ENCODE results near the gene PRIM2. TPM values are rescaled to one million over a fixed set of nuclear protein-coding genes. Genes with fewer than 3 reads are reported as not detected.
"Not testable (repeated sequence)": the region's sequence is repeated elsewhere in the genome, so short reads cannot be mapped to it uniquely, and the experiment has no call there.

Gene PRIM2
- polyA plus RNA-seq, 1 donor: 9.5 TPM

DNA sequence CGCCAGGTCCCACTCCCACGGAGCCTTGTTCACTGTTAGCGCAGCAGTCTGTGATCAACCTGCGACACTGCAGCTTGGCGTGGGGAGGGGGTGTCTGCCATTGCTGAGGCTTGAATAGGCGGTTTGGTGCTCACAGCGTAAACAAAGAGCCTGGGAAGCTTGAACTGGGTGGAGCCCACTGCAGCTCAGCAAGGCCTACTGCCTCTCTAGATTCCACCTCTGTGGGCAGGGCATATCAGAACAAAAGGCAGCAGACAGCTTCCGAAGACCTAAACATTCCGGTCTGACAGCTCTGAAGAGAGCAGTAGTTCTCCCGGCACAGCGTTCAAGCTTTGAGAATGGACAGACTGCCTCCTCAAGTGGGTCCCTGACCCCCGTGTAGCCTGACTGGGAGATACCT is 29.3 kb upstream of the PRIM2 start:
- no CpG with 5 or more reads among the region's 12 CpGs for WGBS (ENCODE audit: insufficient coverage, low lambda C conversion rate)
- not testable (repeated sequence) for H3K4me1 ChIP-seq (ENCODE audit: control insufficient read depth, insufficient read depth, low read length); H3K9me3 ChIP-seq (ENCODE audit: control insufficient read depth, low read depth, low read length); H3K36me3 ChIP-seq (ENCODE audit: control insufficient read depth, insufficient read depth, low read length); H3K27ac ChIP-seq (ENCODE audit: low read length); H3K4me3 ChIP-seq (ENCODE audit: low read length); H3K27me3 ChIP-seq (ENCODE audit: control insufficient read depth, insufficient read depth, low read length)
- DNase-seq: peak in 1 of 2 donors; percentile 17

DNA sequence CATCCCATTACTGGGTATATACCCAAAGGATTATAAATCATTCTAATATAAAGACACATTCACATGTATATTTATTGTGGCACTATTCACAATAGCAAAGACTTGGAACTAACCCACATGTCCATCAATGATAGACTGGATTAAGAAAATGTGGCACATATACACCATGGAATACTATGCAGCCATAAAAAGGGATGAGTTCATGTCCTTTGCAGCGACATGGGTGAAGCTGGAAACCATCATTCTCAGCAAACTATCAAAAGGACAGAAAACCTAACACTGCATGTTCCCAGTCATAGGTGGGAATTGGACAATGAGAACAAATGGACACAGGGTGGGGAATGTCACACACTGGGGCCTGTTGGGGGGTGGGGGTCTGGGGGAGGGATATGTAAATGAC is 24.0 kb upstream of the PRIM2 start:
- H3K9me3 ChIP-seq (ENCODE audit: control insufficient read depth, low read depth, low read length); H3K27me3 ChIP-seq (ENCODE audit: control insufficient read depth, insufficient read depth, low read length); H3K4me3 ChIP-seq (ENCODE audit: low read length); H3K36me3 ChIP-seq (ENCODE audit: control insufficient read depth, insufficient read depth, low read length); H3K4me1 ChIP-seq (ENCODE audit: control insufficient read depth, insufficient read depth, low read length); H3K27ac ChIP-seq (ENCODE audit: low read length); DNase-seq: not testable (repeated sequence)
- no CpG with 5 or more reads among the region's 1 CpG for WGBS (ENCODE audit: insufficient coverage, low lambda C conversion rate)

DNA sequence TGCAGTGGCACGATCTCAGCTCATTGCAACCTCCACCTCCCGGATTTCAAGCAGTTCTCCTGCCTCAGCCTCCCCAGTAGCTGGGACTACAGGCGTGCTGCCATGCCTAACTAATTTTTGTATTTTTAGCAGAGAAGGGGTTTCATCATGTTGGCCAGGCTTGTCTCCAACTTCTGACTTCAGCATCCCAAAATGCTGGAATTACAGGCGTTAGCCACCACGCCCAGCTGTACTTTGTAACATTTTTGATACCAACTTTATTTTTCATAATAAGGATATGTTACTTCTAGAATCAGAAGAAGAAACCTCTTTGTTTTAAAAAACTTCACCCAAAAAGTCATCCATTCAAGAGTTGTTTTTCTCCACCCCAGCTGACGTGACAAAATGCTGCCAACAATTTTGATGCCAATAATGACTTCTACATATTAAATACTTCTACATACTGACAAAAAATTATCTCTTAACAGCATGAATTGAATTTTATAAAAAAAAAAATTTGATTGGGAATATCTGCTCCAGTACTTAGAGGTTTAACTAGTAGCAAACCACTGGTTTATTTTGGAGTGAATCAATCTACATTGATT is 22.5 kb upstream of the PRIM2 start:
- no peak for DNase-seq
- Histone ChIP-seq H3K9me3 (ENCODE audit: control insufficient read depth, low read depth, low read length) (no peaks in the 10 kb centered on the region), H3K36me3 (ENCODE audit: control insufficient read depth, insufficient read depth, low read length) (no peaks in the 10 kb centered on the region), H3K4me3 (ENCODE audit: low read length) (no peak overlapping the region), H3K4me1 (ENCODE audit: control insufficient read depth, insufficient read depth, low read length) (no peaks in the 10 kb centered on the region), H3K27ac (ENCODE audit: low read length) (no peak overlapping the region), H3K27me3 (ENCODE audit: control insufficient read depth, insufficient read depth, low read length) (no peaks in the 10 kb centered on the region)
- WGBS (ENCODE audit: insufficient coverage, low lambda C conversion rate): 33% methylated on average over 1 of the region's 6 CpGs

DNA sequence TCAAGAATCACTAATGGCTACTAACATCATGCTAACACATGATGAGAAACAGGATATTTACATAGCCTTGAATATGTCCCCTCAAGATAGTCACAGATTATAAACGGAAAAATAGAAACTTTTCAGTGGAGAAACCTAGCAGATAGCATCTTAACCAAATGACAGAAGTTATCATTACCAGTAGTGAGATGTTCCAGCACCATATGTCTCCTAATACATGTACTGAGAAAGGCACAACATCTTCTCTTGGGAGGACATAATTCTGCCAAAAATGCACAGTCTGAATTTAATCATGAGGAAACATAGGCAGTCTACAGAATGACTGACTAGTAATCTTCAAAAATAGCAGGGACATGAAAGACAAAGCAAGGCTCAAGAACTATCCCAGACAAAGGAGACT is 19.9 kb upstream of the PRIM2 start:
- Histone ChIP-seq H3K27ac (ENCODE audit: low read length) (no peak overlapping the region), H3K9me3 (ENCODE audit: control insufficient read depth, low read depth, low read length) (no peaks in the 10 kb centered on the region), H3K36me3 (ENCODE audit: control insufficient read depth, insufficient read depth, low read length) (no peaks in the 10 kb centered on the region), H3K4me3 (ENCODE audit: low read length) (no peak overlapping the region), H3K4me1 (ENCODE audit: control insufficient read depth, insufficient read depth, low read length) (no peaks in the 10 kb centered on the region), H3K27me3 (ENCODE audit: control insufficient read depth, insufficient read depth, low read length) (no peaks in the 10 kb centered on the region)
- no peak for DNase-seq
- WGBS (ENCODE audit: insufficient coverage, low lambda C conversion rate): no CpG with 5 or more reads among the region's 1 CpG

DNA sequence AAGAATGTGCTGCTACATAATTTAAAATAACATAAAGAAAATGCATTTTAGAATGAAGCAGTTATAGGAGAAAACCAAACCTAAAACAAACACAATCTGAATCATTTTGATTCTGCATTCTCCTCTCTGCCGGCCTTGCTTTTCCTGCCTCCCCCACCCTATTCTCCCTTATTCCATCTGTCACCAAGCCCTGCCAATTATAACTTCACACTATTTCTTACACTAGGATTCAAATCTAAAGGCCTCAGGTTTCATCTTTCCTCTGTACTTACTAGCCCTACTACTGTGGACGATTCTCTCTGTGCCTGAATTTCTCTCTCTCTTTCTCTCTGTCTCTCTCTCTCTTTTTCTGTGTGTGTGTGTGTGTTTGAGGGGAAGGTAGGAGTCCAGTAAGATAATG is 18.7 kb upstream of the PRIM2 start:
- H3K9me3 ChIP-seq (ENCODE audit: control insufficient read depth, low read depth, low read length): no peaks in the 10 kb centered on the region
- H3K36me3 ChIP-seq (ENCODE audit: control insufficient read depth, insufficient read depth, low read length): no peaks in the 10 kb centered on the region
- DNase-seq: no peak
- H3K4me1 ChIP-seq (ENCODE audit: control insufficient read depth, insufficient read depth, low read length): no peaks in the 10 kb centered on the region
- no peak overlapping the region for H3K4me3 ChIP-seq (ENCODE audit: low read length)
- H3K27ac ChIP-seq (ENCODE audit: low read length): no peak overlapping the region
- WGBS (ENCODE audit: insufficient coverage, low lambda C conversion rate): 60% methylated on average over 1 of the region's 2 CpGs
- H3K27me3 ChIP-seq (ENCODE audit: control insufficient read depth, insufficient read depth, low read length): no peaks in the 10 kb centered on the region

DNA sequence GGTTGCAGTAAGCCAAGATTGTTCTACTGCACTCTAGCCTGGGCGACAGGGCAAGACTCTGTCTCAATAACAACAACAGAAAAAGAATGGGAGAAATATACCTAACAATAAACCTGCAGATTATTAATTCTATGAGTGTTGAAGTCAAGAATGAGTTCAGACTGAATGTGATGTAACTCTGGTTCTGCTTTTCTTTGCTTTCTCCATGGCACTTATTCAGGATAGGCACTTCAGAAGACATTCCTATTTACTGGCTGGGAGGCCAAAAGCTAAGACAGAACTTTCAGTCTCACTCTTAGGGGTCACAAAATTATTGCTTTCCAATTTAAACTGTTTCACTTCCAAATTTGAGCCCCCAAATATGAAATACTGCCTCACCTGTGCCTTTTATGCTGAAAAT is 15.7 kb upstream of the PRIM2 start:
- no peak for DNase-seq
- no peaks in the 10 kb centered on the region for H3K9me3 ChIP-seq (ENCODE audit: control insufficient read depth, low read depth, low read length)
- peaks cover 2% of the 10 kb centered on the region for H3K27me3 ChIP-seq (ENCODE audit: control insufficient read depth, insufficient read depth, low read length)
- WGBS (ENCODE audit: insufficient coverage, low lambda C conversion rate): no CpG with 5 or more reads among the region's 1 CpG
- no peaks in the 10 kb centered on the region for H3K36me3 ChIP-seq (ENCODE audit: control insufficient read depth, insufficient read depth, low read length)
- no peak overlapping the region for H3K27ac ChIP-seq (ENCODE audit: low read length)
- no peaks in the 10 kb centered on the region for H3K4me1 ChIP-seq (ENCODE audit: control insufficient read depth, insufficient read depth, low read length)
- H3K4me3 ChIP-seq (ENCODE audit: low read length): no peak overlapping the region

DNA sequence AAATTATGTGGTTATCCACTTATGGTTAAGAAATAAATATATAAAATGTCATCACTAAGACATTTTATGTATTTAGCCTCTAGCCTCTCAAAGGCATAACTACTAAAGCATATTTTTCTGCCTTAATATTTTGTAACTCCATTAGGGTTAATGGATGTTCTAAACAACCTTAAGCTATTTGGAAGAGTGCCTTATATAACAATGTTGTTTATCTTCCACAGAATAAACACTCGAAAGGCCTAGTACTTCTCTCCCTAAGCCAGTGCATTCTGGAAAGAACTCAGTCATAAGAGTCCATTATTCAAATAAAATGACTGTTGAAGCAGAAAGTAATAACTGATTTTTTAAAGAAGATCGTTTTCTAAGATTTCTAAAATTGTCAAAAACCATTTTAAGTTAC is 15.0 kb upstream of the PRIM2 start:
- peaks cover 2% of the 10 kb centered on the region for H3K27me3 ChIP-seq (ENCODE audit: control insufficient read depth, insufficient read depth, low read length)
- WGBS (ENCODE audit: insufficient coverage, low lambda C conversion rate): no CpG with 5 or more reads among the region's 2 CpGs
- no peaks in the 10 kb centered on the region for H3K9me3 ChIP-seq (ENCODE audit: control insufficient read depth, low read depth, low read length)
- H3K4me3 ChIP-seq (ENCODE audit: low read length): no peak overlapping the region
- DNase-seq: no peak
- H3K36me3 ChIP-seq (ENCODE audit: control insufficient read depth, insufficient read depth, low read length): no peaks in the 10 kb centered on the region
- H3K4me1 ChIP-seq (ENCODE audit: control insufficient read depth, insufficient read depth, low read length): no peaks in the 10 kb centered on the region
- no peak overlapping the region for H3K27ac ChIP-seq (ENCODE audit: low read length)

DNA sequence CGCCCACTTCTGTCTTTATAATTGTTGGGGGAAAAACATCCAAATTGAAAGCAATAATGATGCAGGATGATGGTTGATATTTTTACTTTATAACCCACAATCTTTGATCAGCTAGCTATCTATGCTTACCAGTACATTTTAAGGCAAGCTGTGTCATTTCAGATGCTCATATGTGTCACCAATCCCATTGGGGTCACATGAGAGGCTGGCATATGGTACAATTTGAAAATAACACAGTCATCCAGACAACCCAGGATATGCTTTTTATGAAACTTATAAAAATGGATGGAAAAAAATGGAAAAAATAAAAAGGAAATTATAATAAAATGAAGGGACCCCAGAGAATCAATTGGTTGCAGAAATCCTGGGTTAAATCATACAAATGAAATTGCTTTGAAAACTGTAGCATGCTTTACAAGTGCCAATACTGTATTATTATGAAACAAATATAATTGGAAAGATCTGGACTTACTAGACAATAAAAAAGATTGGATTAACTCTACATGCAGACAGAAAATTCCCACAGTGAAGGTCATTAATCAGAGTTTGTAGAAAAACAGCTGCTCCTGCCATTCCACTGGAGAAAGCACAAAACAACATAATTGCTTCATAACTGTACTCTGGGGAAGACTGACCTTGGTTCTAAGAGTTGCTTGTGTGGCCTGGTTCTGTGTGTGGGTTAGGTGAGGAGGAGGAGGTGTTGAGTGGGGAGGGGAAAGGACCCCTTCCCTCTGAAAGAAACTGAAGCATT is 13.3 kb upstream of the PRIM2 start:
- Histone ChIP-seq H3K36me3 (ENCODE audit: control insufficient read depth, insufficient read depth, low read length) (no peaks in the 10 kb centered on the region), H3K27me3 (ENCODE audit: control insufficient read depth, insufficient read depth, low read length) (peaks cover 2% of the 10 kb centered on the region), H3K4me1 (ENCODE audit: control insufficient read depth, insufficient read depth, low read length) (no peaks in the 10 kb centered on the region), H3K27ac (ENCODE audit: low read length) (no peak overlapping the region), H3K9me3 (ENCODE audit: control insufficient read depth, low read depth, low read length) (no peaks in the 10 kb centered on the region), H3K4me3 (ENCODE audit: low read length) (no peak overlapping the region)
- WGBS (ENCODE audit: insufficient coverage, low lambda C conversion rate): no CpG with 5 or more reads among the region's 1 CpG
- DNase-seq: peak in 1 of 2 donors; percentile 25

DNA sequence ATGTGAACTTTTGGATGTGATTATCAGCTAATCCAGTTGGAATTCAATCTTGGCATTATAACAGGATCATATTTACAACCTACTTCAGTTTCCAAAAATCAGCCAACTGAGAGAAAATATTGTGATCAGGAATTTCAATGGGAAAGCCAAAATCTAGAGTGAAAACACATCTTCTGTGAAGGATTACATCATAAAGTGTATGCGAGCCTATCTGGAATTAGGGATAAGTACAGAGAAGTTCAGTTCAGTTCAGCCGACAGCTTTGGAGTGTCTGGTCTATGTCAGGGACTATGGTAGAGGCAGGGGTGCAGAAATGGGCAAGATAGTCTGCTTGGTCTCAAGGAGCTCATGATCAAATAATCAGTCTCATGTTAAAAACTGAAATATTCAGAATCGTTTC is 12.3 kb upstream of the PRIM2 start:
- peaks cover 2% of the 10 kb centered on the region for H3K27me3 ChIP-seq (ENCODE audit: control insufficient read depth, insufficient read depth, low read length)
- no peak for DNase-seq
- no peak overlapping the region for H3K27ac ChIP-seq (ENCODE audit: low read length)
- no peaks in the 10 kb centered on the region for H3K4me1 ChIP-seq (ENCODE audit: control insufficient read depth, insufficient read depth, low read length)
- no peak overlapping the region for H3K4me3 ChIP-seq (ENCODE audit: low read length)
- no peaks in the 10 kb centered on the region for H3K9me3 ChIP-seq (ENCODE audit: control insufficient read depth, low read depth, low read length)
- H3K36me3 ChIP-seq (ENCODE audit: control insufficient read depth, insufficient read depth, low read length): no peaks in the 10 kb centered on the region
- WGBS (ENCODE audit: insufficient coverage, low lambda C conversion rate): 60% methylated on average over 2 of the region's 3 CpGs

DNA sequence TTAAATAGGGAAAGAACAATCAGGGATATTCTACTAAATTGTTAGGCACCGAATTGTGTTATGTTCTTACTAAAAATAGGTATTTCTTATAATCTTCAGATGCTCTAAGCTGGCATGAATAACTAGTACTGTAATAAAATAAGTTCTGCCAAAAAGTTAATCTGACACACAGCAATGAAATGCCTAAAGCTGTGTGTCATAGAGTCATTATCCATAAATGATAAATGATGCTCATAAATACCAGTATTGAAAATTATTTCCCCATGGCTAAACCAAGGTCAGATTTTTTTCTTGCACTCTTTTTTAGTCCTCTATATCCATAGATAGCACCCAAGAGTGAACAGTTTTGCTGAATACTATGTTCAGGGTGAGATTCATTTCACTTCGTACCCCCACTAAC is 11.7 kb upstream of the PRIM2 start:
- DNase-seq: no peak
- Histone ChIP-seq H3K36me3 (ENCODE audit: control insufficient read depth, insufficient read depth, low read length) (no peaks in the 10 kb centered on the region), H3K9me3 (ENCODE audit: control insufficient read depth, low read depth, low read length) (peaks cover 4% of the 10 kb centered on the region), H3K27ac (ENCODE audit: low read length) (no peak overlapping the region), H3K4me1 (ENCODE audit: control insufficient read depth, insufficient read depth, low read length) (no peaks in the 10 kb centered on the region), H3K4me3 (ENCODE audit: low read length) (no peak overlapping the region), H3K27me3 (ENCODE audit: control insufficient read depth, insufficient read depth, low read length) (peaks cover 2% of the 10 kb centered on the region)
- WGBS (ENCODE audit: insufficient coverage, low lambda C conversion rate): no CpG with 5 or more reads among the region's 2 CpGs

DNA sequence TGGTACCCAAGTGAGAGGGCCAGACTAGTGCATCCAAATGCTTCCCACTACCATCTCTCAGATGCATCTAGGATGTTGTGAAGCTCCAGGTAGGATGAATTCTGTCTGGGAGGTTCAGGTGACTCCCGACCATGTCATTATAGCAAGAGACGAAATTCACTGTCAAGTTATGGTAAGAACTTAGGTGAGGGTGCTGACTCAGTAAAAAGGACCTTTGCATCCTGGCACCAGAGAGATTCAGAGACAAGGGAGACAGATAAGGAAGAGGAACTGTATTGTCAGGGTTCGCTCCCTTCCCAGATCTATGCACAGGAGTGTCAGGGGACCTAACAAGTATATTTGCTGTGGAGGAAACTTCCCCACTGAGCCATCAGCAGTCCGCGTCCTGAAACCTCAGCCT is 11.2 kb upstream of the PRIM2 start:
- no peaks in the 10 kb centered on the region for H3K36me3 ChIP-seq (ENCODE audit: control insufficient read depth, insufficient read depth, low read length)
- no peak overlapping the region for H3K27ac ChIP-seq (ENCODE audit: low read length)
- DNase-seq: no peak
- no peaks in the 10 kb centered on the region for H3K4me1 ChIP-seq (ENCODE audit: control insufficient read depth, insufficient read depth, low read length)
- no CpG with 5 or more reads among the region's 5 CpGs for WGBS (ENCODE audit: insufficient coverage, low lambda C conversion rate)
- peaks cover 2% of the 10 kb centered on the region for H3K27me3 ChIP-seq (ENCODE audit: control insufficient read depth, insufficient read depth, low read length)
- peaks cover 9% of the 10 kb centered on the region for H3K9me3 ChIP-seq (ENCODE audit: control insufficient read depth, low read depth, low read length)
- H3K4me3 ChIP-seq (ENCODE audit: low read length): no peak overlapping the region
